HG02623 (cell line): ENCODE measurements around the gene TLCD3A.
"Not testable (repeated sequence)": the region's sequence is repeated elsewhere in the genome, so short reads cannot be mapped to it uniquely, and the experiment has no call there.

Source experiments
- ATAC-seq: cut with Tn5 transposase; IDR thresholded peaks from one replicate; pipeline ENCODE4 v1.9.1; 2021; ENCODE audit warnings: moderate library complexity; ENCODE audit not compliant: unreplicated experiment

The TLCD3A gene

DNA sequence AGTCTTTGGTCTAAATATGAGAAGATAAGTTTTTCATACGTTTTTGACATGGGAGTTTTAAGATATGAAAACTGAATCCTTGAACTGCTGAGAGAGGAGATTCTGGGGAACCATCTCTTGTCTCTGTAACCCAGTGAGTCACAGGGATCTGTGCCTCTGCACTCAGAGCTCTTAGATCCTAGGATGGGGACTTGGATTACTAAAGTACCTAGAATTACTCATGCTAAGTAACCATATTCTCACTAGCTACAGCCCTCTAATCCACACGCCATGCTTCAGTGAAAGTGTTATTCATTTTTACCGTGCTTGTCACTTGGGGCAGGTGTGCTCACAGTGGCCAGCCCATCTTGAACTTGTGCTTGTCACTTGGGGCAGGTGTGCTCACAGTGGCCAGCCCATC is 51.7 kb downstream of the TLCD3A start:
- no peak for ATAC-seq

DNA sequence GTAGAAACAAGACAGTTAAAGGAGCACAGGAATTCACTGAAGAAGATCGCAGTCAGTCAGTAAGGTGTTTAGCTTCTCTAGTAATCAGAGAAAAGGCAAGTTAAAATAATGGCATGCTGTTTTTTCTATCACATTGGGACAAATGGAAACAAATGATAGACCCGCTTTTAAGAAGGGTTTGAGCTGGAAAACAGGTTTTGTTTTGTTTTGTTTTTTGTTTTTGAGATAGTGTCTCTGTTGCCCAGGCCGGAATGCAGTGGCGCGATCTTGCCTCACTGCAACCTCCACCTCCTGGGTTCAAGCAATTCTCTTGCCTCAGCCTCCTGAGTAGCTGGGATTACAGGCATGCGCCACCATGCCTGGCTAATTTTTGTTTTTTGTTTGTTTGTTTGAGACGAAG is 53.5 kb downstream of the TLCD3A start:
- not testable (repeated sequence) for ATAC-seq

DNA sequence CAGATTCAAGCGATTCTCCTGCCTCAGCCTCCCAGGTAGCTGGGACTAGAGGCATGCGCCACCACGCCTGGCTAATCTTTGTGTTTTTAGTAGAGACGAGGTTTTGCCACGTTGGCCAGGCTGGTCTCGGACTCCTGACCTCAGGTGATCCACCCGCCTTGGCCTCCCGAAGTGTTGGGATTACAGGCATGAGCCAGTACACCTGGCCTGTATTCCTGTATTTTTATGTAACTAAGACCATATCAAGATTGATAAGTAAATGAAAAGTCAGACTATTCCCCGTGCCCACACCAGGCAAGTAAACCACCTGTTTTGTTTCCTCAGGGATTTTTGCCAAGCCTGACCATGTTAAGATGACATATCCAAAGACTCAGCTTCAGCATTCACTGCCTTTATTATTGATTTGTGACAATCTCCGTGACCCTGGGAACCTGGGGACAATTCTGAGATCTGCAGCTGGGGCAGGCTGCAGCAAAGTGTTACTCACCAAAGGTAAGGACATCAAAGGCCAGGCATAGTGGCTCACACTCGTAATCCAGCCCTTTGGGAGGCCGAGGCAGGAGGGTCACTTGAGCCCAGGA is 55.3 kb downstream of the TLCD3A start:
- ATAC-seq = no peak

DNA sequence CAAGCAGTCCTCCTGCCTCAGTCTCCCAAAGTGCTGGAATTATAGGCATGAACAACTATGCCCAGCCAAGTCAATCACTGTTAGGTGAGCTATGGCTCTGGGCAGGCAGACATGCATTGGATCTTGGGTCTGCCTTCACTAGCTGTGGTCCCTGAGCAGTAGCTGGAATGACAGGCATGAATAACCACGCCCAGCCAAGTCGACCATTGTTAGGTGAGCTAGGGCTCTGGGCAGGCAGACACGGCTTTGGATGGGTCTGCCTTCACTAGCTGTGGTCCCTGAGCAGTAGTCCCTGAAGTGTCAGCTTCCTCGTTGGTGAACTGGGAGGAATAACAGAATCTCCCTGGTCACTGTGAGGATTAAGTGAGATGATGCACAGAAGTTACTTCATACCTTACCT is 56.2 kb downstream of the TLCD3A start:
- ATAC-seq = no peak

- no peak for ATAC-seq
Observed at GRCh38 chr17:789160-789840, 56.9 kb downstream of the TLCD3A start.

DNA sequence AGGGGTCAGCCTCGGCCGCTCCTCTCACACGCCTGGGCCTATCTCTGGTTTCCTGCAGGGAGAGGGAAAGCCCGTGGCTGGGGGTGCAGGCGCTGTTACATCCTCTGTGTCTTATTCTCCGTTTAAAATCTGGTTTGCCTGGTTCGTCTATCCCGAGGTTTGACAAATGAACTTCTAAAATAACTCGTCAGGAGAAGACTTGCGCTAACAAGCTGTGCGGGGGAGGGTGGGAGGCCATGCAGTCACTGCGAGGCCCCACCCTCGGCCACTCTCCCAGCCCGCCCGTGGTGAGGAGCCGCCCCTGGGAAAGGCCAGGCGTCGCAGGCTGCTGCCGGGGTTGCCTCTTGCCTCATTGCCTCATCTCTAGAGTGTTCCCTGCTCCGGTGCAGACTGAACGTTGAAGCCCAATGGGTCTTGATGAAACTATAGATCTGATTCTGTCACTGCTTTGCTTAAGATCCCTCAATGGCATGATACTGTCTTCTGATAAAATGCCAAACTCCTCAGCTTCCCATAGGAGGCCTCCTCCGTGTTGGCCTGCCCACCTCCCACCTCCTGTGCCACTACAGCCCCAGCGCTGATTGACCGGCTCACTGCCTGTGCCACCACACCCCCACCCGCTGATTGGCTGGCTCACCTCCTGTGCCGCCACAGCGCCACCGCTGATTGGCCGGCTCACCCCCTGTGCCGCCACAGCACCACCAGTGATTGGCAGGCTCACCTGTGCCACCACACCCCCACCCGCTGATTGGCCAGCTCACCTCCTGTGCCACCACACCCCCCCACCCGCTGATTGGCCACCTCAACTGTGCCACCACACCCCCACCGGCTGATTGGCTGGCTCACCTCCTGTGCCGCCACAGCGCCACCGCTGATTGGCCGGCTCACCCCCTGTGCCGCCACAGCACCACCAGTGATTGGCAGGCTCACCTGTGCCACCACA is 57.8 kb downstream of the TLCD3A start:
- ATAC-seq = not testable (repeated sequence)

DNA sequence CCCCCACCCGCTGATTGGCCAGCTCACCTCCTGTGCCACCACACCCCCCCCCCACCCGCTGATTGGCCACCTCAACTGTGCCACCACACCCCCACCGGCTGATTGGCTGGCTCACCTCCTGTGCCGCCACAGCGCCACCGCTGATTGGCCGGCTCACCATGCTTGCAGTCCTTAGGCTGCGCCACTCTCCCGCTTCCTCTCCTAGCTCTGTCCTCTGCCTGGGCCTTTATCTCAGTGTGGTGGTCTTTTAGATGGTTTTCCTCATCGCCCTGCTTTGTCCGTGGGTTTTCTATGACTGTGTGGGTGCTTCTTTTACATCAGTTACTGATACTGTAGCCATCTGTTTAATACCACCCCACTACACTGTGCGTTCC is 58.5 kb downstream of the TLCD3A start:
- not testable (repeated sequence) for ATAC-seq

DNA sequence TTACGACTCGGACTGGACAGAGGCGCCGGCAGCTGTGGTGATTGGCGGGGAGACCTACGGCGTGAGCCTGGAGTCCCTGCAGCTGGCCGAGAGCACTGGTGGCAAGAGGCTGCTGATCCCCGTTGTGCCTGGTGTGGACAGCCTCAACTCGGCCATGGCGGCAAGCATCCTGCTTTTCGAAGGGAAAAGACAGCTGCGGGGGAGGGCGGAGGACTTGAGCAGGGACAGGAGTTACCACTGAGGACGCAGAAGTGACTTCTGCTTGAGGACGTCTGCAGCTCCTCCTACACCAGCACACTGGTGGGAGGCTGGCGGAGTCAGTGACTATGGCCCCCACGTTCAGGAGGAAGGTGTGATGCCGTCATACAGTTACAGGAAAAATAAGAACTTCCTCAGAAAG is 59.4 kb downstream of the TLCD3A start:
- no peak for ATAC-seq

DNA sequence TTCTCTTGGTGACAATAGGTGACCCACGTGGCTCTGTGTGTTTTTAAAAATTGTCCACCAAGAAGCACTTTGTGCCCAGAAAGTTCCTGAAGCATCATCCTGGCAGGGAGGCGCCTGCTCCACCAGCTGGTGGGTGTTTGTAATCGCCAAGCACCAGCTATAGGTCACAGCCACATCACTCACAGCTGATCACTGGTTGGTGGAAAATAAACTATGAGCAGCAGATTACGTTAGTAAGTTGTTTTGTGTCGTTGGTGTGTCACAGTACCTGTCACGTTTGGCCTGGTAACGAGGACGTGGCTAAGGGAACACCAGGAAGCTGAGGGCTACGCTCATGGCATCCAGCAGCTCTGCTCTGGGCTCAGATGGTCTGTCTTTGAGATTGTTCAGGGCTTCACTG is 59.9 kb downstream of the TLCD3A start:
- ATAC-seq = no peak
